ENCODE data around the gene PTF1A. TPM values are rescaled to one million over a fixed set of nuclear protein-coding genes. Genes with fewer than 3 reads are reported as not detected.

The PTF1A gene
- total and polyA plus RNA-seq, 10 of the 15 experiments (the other 5 are each of a cell fraction or from before 2014, with no cell fraction given), result not detected

DNA sequence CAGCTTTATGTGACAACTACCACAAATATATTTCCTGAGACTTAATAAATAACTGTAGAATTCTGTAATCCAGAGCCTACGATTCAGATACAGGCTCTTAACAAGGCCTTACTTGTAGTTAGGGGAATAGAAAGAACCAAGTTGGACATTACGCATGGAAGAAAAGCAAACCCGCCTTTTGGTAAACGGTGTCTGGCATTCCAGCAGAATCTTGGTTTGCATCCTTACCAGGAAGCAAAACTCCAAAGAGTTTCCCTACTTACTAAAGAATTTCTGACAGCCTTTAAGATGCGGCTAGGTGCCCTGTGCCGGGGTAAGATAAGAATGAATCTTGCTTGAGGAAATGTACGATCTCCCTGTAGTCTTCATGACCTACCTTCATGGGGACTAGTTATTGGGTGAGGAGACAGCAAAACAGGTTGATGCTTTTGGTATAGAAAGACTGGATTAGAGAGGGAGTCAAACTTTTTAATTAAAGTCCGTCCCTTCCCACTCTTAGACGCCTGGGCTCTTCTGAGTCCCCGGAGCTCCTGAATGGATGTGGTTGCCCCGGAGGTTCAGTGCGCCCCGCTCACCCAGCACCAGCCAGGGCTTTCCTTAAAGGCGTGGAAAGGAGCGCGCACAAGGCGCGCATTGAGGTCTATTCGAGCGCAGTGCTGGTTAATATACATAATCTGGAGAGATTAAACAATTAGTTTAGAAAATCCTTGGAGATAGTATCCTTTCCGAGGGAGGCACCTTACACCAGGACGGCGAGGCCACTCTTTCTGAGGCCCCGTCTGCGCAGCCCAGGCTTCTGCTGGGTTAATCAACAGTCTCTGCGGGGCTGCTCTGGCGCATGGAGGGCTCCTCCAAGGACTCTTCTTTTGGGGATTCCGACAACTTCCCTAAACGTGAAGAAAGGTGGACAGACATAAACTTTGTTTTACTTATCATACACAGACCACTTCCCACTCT, 11.5 kb downstream of the PTF1A start (continued):
- TF ChIP-seq, protein P1, sequence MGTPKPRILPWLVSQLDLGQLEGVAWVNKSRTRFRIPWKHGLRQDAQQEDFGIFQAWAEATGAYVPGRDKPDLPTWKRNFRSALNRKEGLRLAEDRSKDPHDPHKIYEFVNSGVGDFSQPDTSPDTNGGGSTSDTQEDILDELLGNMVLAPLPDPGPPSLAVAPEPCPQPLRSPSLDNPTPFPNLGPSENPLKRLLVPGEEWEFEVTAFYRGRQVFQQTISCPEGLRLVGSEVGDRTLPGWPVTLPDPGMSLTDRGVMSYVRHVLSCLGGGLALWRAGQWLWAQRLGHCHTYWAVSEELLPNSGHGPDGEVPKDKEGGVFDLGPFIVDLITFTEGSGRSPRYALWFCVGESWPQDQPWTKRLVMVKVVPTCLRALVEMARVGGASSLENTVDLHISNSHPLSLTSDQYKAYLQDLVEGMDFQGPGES (IDR thresholded peaks at IDR 0.05), result no peak

- no TSS peak for BruUV-seq (replicated peaks)
- CTCF ChIA-PET, result no interaction called here
- no peak for DNase-seq (ENCODE audit: low read depth, low spot score)
- Histone ChIP-seq H3K4me1 (ENCODE audit: control insufficient read depth, insufficient read depth, low read length) (no peaks in the 10 kb centered on the region), H3K4me3 (no peak overlapping the region), H4K20me1 (ENCODE audit: control insufficient read depth, insufficient read depth) (no peaks in the 10 kb centered on the region), H3K27ac (ENCODE audit: control insufficient read depth, insufficient read depth) (no peak overlapping the region), H3K9ac (ENCODE audit: control insufficient read depth, insufficient read depth, low read length) (no peak overlapping the region), H3K4me2 (ENCODE audit: control insufficient read depth, insufficient read depth) (no peak overlapping the region), H3K9me3 (replicated peaks; ENCODE audit: control insufficient read depth, insufficient read depth, low read length) (no peaks in the 10 kb centered on the region), H3K27me3 (replicated peaks in 1 of 2; ENCODE audit: control insufficient read depth in 2 of 2, insufficient read depth in 2 of 2, low read length in 1 of 2) (peaks cover 0 to 4% of the 10 kb centered on the region in 2 experiments; a peak in 3 of 4 replicates), H2AFZ (ENCODE audit: control insufficient read depth, low read depth, low read length) (no peak overlapping the region), H3K79me2 (ENCODE audit: control insufficient read depth, insufficient read depth, low read length) (no peaks in the 10 kb centered on the region), H3K36me3 (ENCODE audit: control insufficient read depth in 2 of 2, insufficient read depth in 2 of 2, low read length in 1 of 2) (no peaks in the 10 kb centered on the region)
- TF ChIP-seq FOS (IDR thresholded peaks at IDR 0.05; ENCODE audit: borderline replicate concordance, extremely low read depth, insufficient read length) (no peak), SUPT20H (IDR thresholded peaks at IDR 0.05; ENCODE audit: borderline replicate concordance, control insufficient read depth, low read depth, low read length) (no peak), SMC3 (IDR thresholded peaks at IDR 0.05; ENCODE audit: borderline replicate concordance, low read length) (no peak), FOXM1 (IDR thresholded peaks at IDR 0.05; ENCODE audit: low read depth, low read length) (no peak), MLLT1 (IDR thresholded peaks at IDR 0.05) (no peak), RELA (IDR thresholded peaks at IDR 0.05; ENCODE audit: borderline replicate concordance, partially characterized antibody) (no peak), SREBF2 (IDR thresholded peaks at IDR 0.05; ENCODE audit: low read length) (no peak), CHD1 (IDR thresholded peaks at IDR 0.05; ENCODE audit: low read depth, low read length) (no peak), IRF5 (IDR thresholded peaks at IDR 0.05; ENCODE audit: borderline replicate concordance) (no peak), SPI1 (IDR thresholded peaks at IDR 0.05; ENCODE audit: borderline replicate concordance, insufficient read depth, low read depth, low read length) (no peak), SMARCA5 (IDR thresholded peaks at IDR 0.05) (no peak), NKRF (conservative IDR thresholded peaks at IDR 0.05) (no peak), HDGF (IDR thresholded peaks at IDR 0.05) (no peak)
- intact Hi-C loops (cut with micrococcal nuclease; ENCODE audit: unreplicated experiment) (no loop called here), in situ Hi-C loops (cut with MboI) (no loop called here)
- ATAC-seq, result no peak
- POLR2A ChIA-PET, result no interaction called here
- 0% methylated on average over 10 of the region's 10 CpGs for WGBS (ENCODE audit: insufficient coverage, insufficient replicate concordance, low lambda C conversion rate, missing lambda C conversion rate)
- no peak for FAIRE-seq
- SMC1A ChIA-PET (ENCODE audit: uncharacterized antibody, unreplicated experiment), result no interaction called here
- RAD21 ChIA-PET (ENCODE audit: unreplicated experiment), result no interaction called here
Observed at GRCh38 chr10:23204773-23205172, 12.7 kb downstream of the PTF1A start.

Measured in GM12878 (cell line).